ENCODE data around the gene SERTAD3. TPM values are rescaled to one million over a fixed set of nuclear protein-coding genes. Genes with fewer than 3 reads are reported as not detected.

SERTAD3 gene
- polyA plus RNA-seq, 1 donor (not counting 4 experiments of a cell fraction or from before 2014, with no cell fraction given) = 11.8 TPM

DNA sequence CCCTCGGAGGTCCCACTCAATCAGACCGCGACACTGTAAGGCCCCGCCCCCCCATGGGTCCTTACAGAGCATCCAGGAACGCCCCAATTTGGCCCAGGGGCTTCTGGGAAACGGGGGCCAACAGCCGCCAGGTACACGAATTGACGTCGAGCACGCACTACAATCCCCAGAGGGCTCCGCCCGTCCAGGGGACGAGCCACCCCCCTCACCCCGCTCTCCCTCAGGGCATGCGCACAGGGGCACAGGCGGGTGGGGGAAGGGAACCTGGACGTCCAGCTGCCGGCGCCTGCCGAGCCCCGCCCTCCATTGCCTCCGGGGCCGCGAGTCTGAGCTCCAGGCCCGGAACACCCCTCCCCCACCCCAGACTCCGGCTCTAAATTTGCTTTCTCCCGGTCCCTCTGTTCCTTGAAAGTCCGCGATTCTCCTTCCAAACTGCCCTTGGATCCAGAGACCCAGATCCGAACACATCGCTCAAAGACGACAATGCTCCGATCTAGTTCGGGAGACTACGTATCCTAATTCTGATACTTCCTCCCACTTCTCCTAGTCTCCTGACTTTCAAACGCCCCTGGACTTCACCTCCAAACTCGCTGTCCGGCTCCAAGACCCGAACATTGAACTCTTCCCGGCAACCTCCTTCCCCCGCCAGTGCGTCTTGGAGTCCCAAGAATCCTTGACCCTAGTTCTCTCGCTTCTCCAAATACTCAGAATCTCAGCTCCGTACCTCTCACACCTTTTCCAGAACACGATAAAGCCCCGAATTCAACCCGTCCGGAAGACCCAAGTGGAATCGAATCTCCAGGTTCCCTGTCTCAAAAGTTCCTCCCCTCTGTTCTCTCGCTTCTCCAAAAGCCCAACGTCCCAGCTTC lies 770 bp downstream of the SERTAD3 start:
- FAIRE-seq = peak; percentile 57

GRCh38 chr19:40442328-40443130 lies 1.6 kb downstream of the SERTAD3 start:
- Histone ChIP-seq H3K27ac (ENCODE audit: control insufficient read depth, insufficient read depth, low read length) (peak overlapping the region; percentile 80), H3K4me1 (ENCODE audit: control insufficient read depth, extremely low read depth, insufficient read depth, low read length) (peaks cover 16% of the 10 kb centered on the region), H4K20me1 (ENCODE audit: control insufficient read depth, extremely low read depth, insufficient read depth, low read length) (peaks cover 5% of the 10 kb centered on the region), H3K9ac (ENCODE audit: control insufficient read depth, extremely low read depth, insufficient read depth, low read length) (peak overlapping the region; percentile 100), H3K9me1 (ENCODE audit: control insufficient read depth, extremely low read depth, insufficient read depth, low read length) (no peaks in the 10 kb centered on the region), H3K27me3 (ENCODE audit: control insufficient read depth, extremely low read depth, insufficient read depth, low read length) (no peaks in the 10 kb centered on the region), H3K79me2 (ENCODE audit: control insufficient read depth, insufficient read depth, low read length) (peaks cover 33% of the 10 kb centered on the region), H3K4me3 (ENCODE audit: control insufficient read depth in 2 of 3, extremely low read depth in 1 of 3, insufficient read depth in 2 of 3, low read depth in 1 of 3, low read length in 3 of 3) (peak overlapping the region; percentile 75 to 96 (median 90)), H3K4me2 (ENCODE audit: control insufficient read depth, extremely low read depth, insufficient read depth, low read depth, low read length) (peak overlapping the region; percentile 98), H2AFZ (ENCODE audit: control insufficient read depth, low read length) (no peak overlapping the region), H3K36me3 (ENCODE audit: control insufficient read depth in 2 of 2, extremely low read depth in 1 of 2, insufficient read depth in 2 of 2, low read length in 2 of 2) (peaks cover 17% of the 10 kb centered on the region in 2 experiments), H3K9me3 (ENCODE audit: control insufficient read depth, low read depth, low read length) (no peaks in the 10 kb centered on the region)
- TF ChIP-seq CTCF (optimal IDR thresholded peaks at IDR 0.05 in 1 of 3, IDR thresholded peaks at IDR 0.05 in 1 of 3, conservative IDR thresholded peaks at IDR 0.05 in 1 of 3; ENCODE audit: extremely low read depth in 1 of 3, insufficient read depth in 2 of 3, low read length in 3 of 3) (no peak), EZH2 (IDR thresholded peaks at IDR 0.05; ENCODE audit: low read length) (no peak)
- dilution Hi-C loops (cut with MboI; ENCODE audit: extremely low pct_ligation_motif_present, low sequenced_read_pairs) = no loop called here
- DNase-seq (ENCODE audit: low read depth, low spot score) (no peak), FAIRE-seq (no peak)

More for the DNA sequence above, 770 bp downstream of the SERTAD3 start:
- H3K9me1 ChIP-seq (ENCODE audit: control insufficient read depth, extremely low read depth, insufficient read depth, low read length) = no peaks in the 10 kb centered on the region
- peak overlapping the region; percentile 98 for H3K4me2 ChIP-seq (ENCODE audit: control insufficient read depth, extremely low read depth, insufficient read depth, low read depth, low read length)
- peak overlapping the region; percentile 96 to 100 (median 100) for H3K4me3 ChIP-seq (ENCODE audit: control insufficient read depth in 2 of 3, extremely low read depth in 1 of 3, insufficient read depth in 2 of 3, low read depth in 1 of 3, low read length in 3 of 3)
- H3K9me3 ChIP-seq (ENCODE audit: control insufficient read depth, low read depth, low read length) = no peaks in the 10 kb centered on the region
- H2AFZ ChIP-seq (ENCODE audit: control insufficient read depth, low read length) = peak overlapping the region; percentile 67
- peaks cover 5% of the 10 kb centered on the region for H4K20me1 ChIP-seq (ENCODE audit: control insufficient read depth, extremely low read depth, insufficient read depth, low read length)
- H3K4me1 ChIP-seq (ENCODE audit: control insufficient read depth, extremely low read depth, insufficient read depth, low read length) = peaks cover 16% of the 10 kb centered on the region
- H3K27ac ChIP-seq (ENCODE audit: control insufficient read depth, insufficient read depth, low read length) = peak overlapping the region; percentile 99
- H3K9ac ChIP-seq (ENCODE audit: control insufficient read depth, extremely low read depth, insufficient read depth, low read length) = peak overlapping the region; percentile 100
- dilution Hi-C loops (cut with MboI; ENCODE audit: extremely low pct_ligation_motif_present, low sequenced_read_pairs) = no loop called here
- H3K79me2 ChIP-seq (ENCODE audit: control insufficient read depth, insufficient read depth, low read length) = peaks cover 33% of the 10 kb centered on the region
- no peaks in the 10 kb centered on the region for H3K27me3 ChIP-seq (ENCODE audit: control insufficient read depth, extremely low read depth, insufficient read depth, low read length)
- peak; percentile 94 for DNase-seq (ENCODE audit: low read depth, low spot score)
- peaks cover 17 to 19% of the 10 kb centered on the region in 2 experiments for H3K36me3 ChIP-seq (ENCODE audit: control insufficient read depth in 2 of 2, extremely low read depth in 1 of 2, insufficient read depth in 2 of 2, low read length in 2 of 2)
- no peak for TF ChIP-seq EZH2 (IDR thresholded peaks at IDR 0.05; ENCODE audit: low read length)
- no peak for TF ChIP-seq CTCF (optimal IDR thresholded peaks at IDR 0.05 in 1 of 3, IDR thresholded peaks at IDR 0.05 in 1 of 3, conservative IDR thresholded peaks at IDR 0.05 in 1 of 3; ENCODE audit: extremely low read depth in 1 of 3, insufficient read depth in 2 of 3, low read length in 3 of 3)
